Neural cell (in vitro differentiated cells): Measurements from ENCODE around the gene DST. TPM values are rescaled to one million over a fixed set of nuclear protein-coding genes. Genes with fewer than 3 reads are reported as not detected.

ENCODE experiments used
- H2AFZ ChIP-seq: fragments of 200-600, 300-800 bp; sonication (generic), shearing (Covaris generic); 2 replicates; pipeline ENCODE4 v1.6.0; 2014; ENCODE audit warnings: low read depth, mild to moderate bottlenecking, antibody characterized with exemption, low read length, moderate library complexity
- H3F3A ChIP-seq: fragments of 200-600 bp; shearing (Covaris generic); 2 replicates; pipeline ENCODE4 v1.6.1; 2016; ENCODE audit warnings: mild to moderate bottlenecking, moderate library complexity, mixed read lengths, antibody characterized with exemption, low read length; ENCODE audit not compliant: insufficient read depth, poor library complexity, severe bottlenecking
- H3K27ac ChIP-seq: fragments of 200-600, 300-800 bp; sonication (generic), shearing (Covaris generic); 2 replicates; pipeline ENCODE4 v1.5.1; 2014; ENCODE audit warnings: mild to moderate bottlenecking, low read length, moderate library complexity
- H3K27me3 ChIP-seq: fragments of 300-800, 200-600 bp; sonication (generic), shearing (Covaris generic); 2 replicates; pipeline ENCODE4 v1.6.0; 2014; ENCODE audit warnings: mild to moderate bottlenecking, low read depth, low read length, moderate library complexity; ENCODE audit not compliant: insufficient read depth
- H3K36me3 ChIP-seq: fragments of 300-800, 200-600 bp; sonication (generic), shearing (Covaris generic); 2 replicates; pipeline ENCODE4 v1.5.1; 2014; ENCODE audit warnings: mild to moderate bottlenecking, antibody characterized with exemption, low read length, moderate library complexity; ENCODE audit not compliant: insufficient read depth
- H3K4me2 ChIP-seq: fragments of 300-800, 200-600 bp; sonication (generic), shearing (Covaris generic); 2 replicates; pipeline ENCODE4 v1.6.0; 2014; ENCODE audit warnings: mild to moderate bottlenecking, low read length
- H3K4me3 ChIP-seq: fragments of 300-800, 200-600 bp; sonication (generic), shearing (Covaris generic); 2 replicates; pipeline ENCODE4 v1.5.1; 2014; ENCODE audit warnings: mild to moderate bottlenecking, low read length, moderate library complexity
- H3K79me2 ChIP-seq: fragments of 200-600 bp; shearing (Covaris generic); replicated peaks from 2 replicates; pipeline ENCODE4 v1.6.0; 2014; ENCODE audit warnings: mild to moderate bottlenecking, low read length, moderate library complexity; ENCODE audit not compliant: insufficient read depth
- H3K9ac ChIP-seq: fragments of 300-800, 200-600 bp; sonication (generic), shearing (Covaris generic); 2 replicates; pipeline ENCODE4 v1.6.1; 2016; ENCODE audit warnings: mild to moderate bottlenecking, low read length, mixed read lengths
- H3K9me2 ChIP-seq: fragments of 200-600 bp; shearing (Covaris generic); 2 replicates; pipeline ENCODE4 v1.6.1; 2016; ENCODE audit warnings: mild to moderate bottlenecking, low read length, mixed read lengths; ENCODE audit not compliant: insufficient read depth
- H3K9me3 ChIP-seq: fragments of 200-600, 300-800 bp; sonication (generic), shearing (Covaris generic); 2 replicates; pipeline ENCODE4 v1.6.1; 2016; ENCODE audit warnings: mild to moderate bottlenecking, mixed run types, low read length, moderate library complexity, mixed read lengths
- H4K20me1 ChIP-seq: fragments of 200-600 bp; shearing (Covaris generic); 2 replicates; pipeline ENCODE4 v1.6.1; 2016; ENCODE audit warnings: mild to moderate bottlenecking, mixed run types; ENCODE audit not compliant: insufficient read depth
- EP300 ChIP-seq: fragments of 450-650 bp; conservative IDR thresholded peaks from 2 replicates; pipeline ENCODE4 v1.6.1; 2014; ENCODE audit warnings: antibody characterized with exemption, mild to moderate bottlenecking, moderate library complexity; ENCODE audit not compliant: poor library complexity, severe bottlenecking
- EZH2 ChIP-seq: fragments of 200-600, 300-800 bp; shearing (Covaris generic), sonication (generic); IDR thresholded peaks from 2 replicates; pipeline ENCODE4 v1.6.1; 2014; ENCODE audit warnings: antibody characterized with exemption, low read length, borderline replicate concordance, mild to moderate bottlenecking; ENCODE audit not compliant: insufficient read depth, poor library complexity, severe bottlenecking
- MXI1 ChIP-seq: fragments of 450-650 bp; conservative IDR thresholded peaks from 2 replicates; pipeline ENCODE4 v1.6.1; 2014; ENCODE audit warnings: antibody characterized with exemption, mild to moderate bottlenecking; ENCODE audit not compliant: poor library complexity, severe bottlenecking
- POLR2AphosphoS5 ChIP-seq: IDR thresholded peaks from 2 replicates; pipeline ENCODE4 v1.6.1; 2012
- RAD21 ChIP-seq: fragments of 450-650 bp; conservative IDR thresholded peaks from 2 replicates; pipeline ENCODE4 v1.6.1; 2014; ENCODE audit warnings: antibody characterized with exemption, mild to moderate bottlenecking, moderate library complexity
- REST ChIP-seq: IDR thresholded peaks from 2 replicates; pipeline ENCODE4 v1.6.1; 2012; ENCODE audit warnings: borderline replicate concordance
- SMC3 ChIP-seq: fragments of 450-650 bp; conservative IDR thresholded peaks from 2 replicates; pipeline ENCODE4 v1.6.1; 2014; ENCODE audit warnings: antibody characterized with exemption, mild to moderate bottlenecking, moderate library complexity; ENCODE audit not compliant: poor library complexity
- TAF1 ChIP-seq: IDR thresholded peaks from 2 replicates; pipeline ENCODE4 v1.6.1; 2012; ENCODE audit warnings: low read depth
- polyA plus RNA-seq: library from polyadenylated mRNA; depleted of rRNA; stranded (reverse); fragments of >200 nt; gene quantifications from 2 replicates; pipeline ENCODE4 v1.2.3, GENCODE V29; 2014
- TF ChIP-seq, protein P1 (sequence below): fragments of 450-650 bp; IDR thresholded peaks from 2 replicates; pipeline ENCODE4 v1.5.1; 2014; ENCODE audit warnings: antibody characterized with exemption, mild to moderate bottlenecking, moderate library complexity; ENCODE audit not compliant: poor library complexity, severe bottlenecking

DST gene
- polyA plus RNA-seq, 1 donor from 2014 or later = 118 TPM

- Histone ChIP-seq H3K27me3 (no peaks in the 10 kb centered on the region), H2AFZ (no peak overlapping the region), H3K36me3 (peaks cover 13% of the 10 kb centered on the region), H3K4me2 (no peak overlapping the region), H3K9me2 (no peaks in the 10 kb centered on the region), H4K20me1 (no peaks in the 10 kb centered on the region), H3K9ac (no peak overlapping the region), H3K27ac (no peak overlapping the region), H3K9me3 (no peaks in the 10 kb centered on the region), H3F3A (no peaks in the 10 kb centered on the region), H3K4me3 (no peak overlapping the region), H3K79me2 (no peaks in the 10 kb centered on the region)
- TF ChIP-seq TAF1 (no peak), POLR2AphosphoS5 (no peak), EP300 (no peak), RAD21 (no peak), SMC3 (no peak), MXI1 (no peak), REST (no peak), EZH2 (no peak)
- TF ChIP-seq, protein P1, sequence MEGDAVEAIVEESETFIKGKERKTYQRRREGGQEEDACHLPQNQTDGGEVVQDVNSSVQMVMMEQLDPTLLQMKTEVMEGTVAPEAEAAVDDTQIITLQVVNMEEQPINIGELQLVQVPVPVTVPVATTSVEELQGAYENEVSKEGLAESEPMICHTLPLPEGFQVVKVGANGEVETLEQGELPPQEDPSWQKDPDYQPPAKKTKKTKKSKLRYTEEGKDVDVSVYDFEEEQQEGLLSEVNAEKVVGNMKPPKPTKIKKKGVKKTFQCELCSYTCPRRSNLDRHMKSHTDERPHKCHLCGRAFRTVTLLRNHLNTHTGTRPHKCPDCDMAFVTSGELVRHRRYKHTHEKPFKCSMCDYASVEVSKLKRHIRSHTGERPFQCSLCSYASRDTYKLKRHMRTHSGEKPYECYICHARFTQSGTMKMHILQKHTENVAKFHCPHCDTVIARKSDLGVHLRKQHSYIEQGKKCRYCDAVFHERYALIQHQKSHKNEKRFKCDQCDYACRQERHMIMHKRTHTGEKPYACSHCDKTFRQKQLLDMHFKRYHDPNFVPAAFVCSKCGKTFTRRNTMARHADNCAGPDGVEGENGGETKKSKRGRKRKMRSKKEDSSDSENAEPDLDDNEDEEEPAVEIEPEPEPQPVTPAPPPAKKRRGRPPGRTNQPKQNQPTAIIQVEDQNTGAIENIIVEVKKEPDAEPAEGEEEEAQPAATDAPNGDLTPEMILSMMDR = no peak
Observed at GRCh38 chr6:56647172-56647762, 4.6 kb upstream of the DST start.

GRCh38 chr6:56644366-56644765 lies 1.7 kb upstream of the DST start:
- Histone ChIP-seq H3K9me2 (no peaks in the 10 kb centered on the region), H3K9me3 (no peaks in the 10 kb centered on the region), H3K27me3 (no peaks in the 10 kb centered on the region), H2AFZ (no peak overlapping the region), H3K4me3 (no peak overlapping the region), H3F3A (no peaks in the 10 kb centered on the region), H4K20me1 (no peaks in the 10 kb centered on the region), H3K4me2 (no peak overlapping the region), H3K79me2 (no peaks in the 10 kb centered on the region), H3K27ac (no peak overlapping the region), H3K36me3 (peaks cover 14% of the 10 kb centered on the region), H3K9ac (no peak overlapping the region)
- TF ChIP-seq POLR2AphosphoS5 (no peak), REST (no peak), EZH2 (no peak), TAF1 (no peak), EP300 (no peak), MXI1 (no peak), SMC3 (no peak), RAD21 (no peak)
- TF ChIP-seq, protein P1 = no peak
